Epithelial cell of proximal tubule (primary cell): ENCODE measurements around the gene TMC4. TPM values are rescaled to one million over a fixed set of nuclear protein-coding genes. Genes with fewer than 3 reads are reported as not detected.
"Not testable (repeated sequence)": the region's sequence is repeated elsewhere in the genome, so short reads cannot be mapped to it uniquely, and the experiment has no call there.

Experiments used
- DNase-seq: peaks from one replicate; pipeline ENCODE4 v3.0.0-alpha.2; 2011; ENCODE audit warnings: low read depth
- H3K4me3 ChIP-seq: 2 replicates; pipeline ENCODE4 v1.5.1; 2011; ENCODE audit warnings: low read depth, mild to moderate bottlenecking, low read length
- total RNA-seq: library from RNA; depleted of rRNA; stranded (reverse); fragments of >200 nt; gene quantifications from 2 replicates; pipeline ENCODE4 v1.2.3, GENCODE V29; 2015
- TF ChIP-seq, protein P1 (sequence below): conservative IDR thresholded peaks from 2 replicates; pipeline ENCODE4 v1.5.1; 2012; ENCODE audit warnings: low read depth, mild to moderate bottlenecking, low read length

The TMC4 gene
- total RNA-seq, 1 donor from 2014 or later = 9.5 TPM

DNA sequence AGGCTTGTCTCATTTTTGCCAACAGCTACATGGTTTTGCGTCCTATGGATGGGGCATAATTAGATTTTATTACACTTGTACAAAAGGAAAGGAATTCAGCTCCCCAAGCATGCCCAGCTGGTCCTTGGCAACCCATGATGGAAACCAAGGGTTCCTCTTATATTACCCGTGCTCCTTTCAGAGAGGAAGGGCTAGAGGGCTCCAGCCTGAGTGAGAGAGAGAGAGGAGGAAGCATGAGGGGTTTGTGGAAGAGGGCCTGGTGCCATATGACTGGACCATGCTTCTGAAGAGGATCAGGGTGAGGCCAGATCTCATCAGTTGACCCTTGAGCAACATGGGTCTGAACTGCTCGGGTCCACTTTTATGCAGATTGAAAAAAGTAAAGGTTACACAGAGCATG lies 24.2 kb upstream of the TMC4 start:
- no peak for DNase-seq
- TF ChIP-seq, protein P1, sequence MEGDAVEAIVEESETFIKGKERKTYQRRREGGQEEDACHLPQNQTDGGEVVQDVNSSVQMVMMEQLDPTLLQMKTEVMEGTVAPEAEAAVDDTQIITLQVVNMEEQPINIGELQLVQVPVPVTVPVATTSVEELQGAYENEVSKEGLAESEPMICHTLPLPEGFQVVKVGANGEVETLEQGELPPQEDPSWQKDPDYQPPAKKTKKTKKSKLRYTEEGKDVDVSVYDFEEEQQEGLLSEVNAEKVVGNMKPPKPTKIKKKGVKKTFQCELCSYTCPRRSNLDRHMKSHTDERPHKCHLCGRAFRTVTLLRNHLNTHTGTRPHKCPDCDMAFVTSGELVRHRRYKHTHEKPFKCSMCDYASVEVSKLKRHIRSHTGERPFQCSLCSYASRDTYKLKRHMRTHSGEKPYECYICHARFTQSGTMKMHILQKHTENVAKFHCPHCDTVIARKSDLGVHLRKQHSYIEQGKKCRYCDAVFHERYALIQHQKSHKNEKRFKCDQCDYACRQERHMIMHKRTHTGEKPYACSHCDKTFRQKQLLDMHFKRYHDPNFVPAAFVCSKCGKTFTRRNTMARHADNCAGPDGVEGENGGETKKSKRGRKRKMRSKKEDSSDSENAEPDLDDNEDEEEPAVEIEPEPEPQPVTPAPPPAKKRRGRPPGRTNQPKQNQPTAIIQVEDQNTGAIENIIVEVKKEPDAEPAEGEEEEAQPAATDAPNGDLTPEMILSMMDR = no peak
- H3K4me3 ChIP-seq = no peak overlapping the region

DNA sequence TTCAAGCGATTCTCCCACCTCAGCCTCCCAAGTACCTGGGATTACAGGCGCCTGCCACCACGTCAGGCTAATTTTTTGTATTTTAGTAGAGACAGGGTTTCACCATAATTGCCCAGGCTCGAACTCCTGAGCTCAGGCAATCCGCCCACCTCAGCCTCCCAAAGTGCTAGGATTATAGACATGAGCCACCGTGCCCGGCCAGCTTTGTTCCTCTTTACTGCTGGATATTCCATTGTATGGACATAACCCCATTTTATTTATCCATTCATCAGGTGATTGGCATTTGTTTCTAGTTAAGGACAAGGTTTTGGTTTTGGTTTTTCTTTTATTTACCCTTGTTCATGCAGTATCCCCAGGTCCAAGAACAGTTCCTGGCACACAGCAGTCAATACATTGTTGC lies 23.6 kb upstream of the TMC4 start:
- TF ChIP-seq, protein P1 = no peak
- no peak for DNase-seq
- no peak overlapping the region for H3K4me3 ChIP-seq

DNA sequence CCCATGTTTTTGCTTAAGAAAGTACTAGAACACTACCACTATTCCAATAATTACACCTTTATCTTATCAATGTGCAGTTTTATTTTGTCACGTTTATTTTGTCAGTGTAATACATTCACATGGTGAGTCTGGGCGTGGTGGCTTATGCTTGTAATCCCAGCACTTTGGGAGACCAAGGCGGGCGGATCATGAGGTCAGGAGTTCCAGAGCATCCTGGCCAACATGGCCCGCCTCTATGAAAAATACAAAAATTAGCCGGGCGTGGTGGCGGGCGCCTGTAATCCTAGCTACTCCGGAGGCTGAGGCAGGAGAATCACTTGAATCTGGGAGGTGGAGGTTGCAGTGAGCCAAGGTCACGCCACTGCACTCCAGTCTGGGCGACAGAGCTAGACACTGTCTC lies 21.5 kb upstream of the TMC4 start:
- H3K4me3 ChIP-seq, DNase-seq: not testable (repeated sequence)

DNA sequence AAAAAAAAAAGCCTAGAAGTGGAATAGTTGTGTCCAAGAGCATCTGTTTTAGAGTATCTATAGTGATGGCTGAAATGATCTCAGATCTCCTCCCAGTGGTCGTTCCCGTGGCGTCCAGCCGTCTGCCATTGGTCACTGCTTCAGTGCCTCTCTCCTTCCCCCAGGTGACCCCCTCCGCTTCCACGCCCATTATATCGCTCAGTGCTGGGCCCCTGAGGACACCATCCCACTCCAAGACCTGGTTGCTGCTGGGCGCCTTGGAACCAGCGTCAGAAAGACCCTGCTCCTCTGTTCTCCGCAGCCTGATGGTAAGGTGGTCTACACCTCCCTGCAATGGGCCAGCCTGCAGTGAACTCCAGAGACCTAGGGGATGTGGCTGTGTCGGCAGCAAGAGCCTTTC lies 20.1 kb upstream of the TMC4 start:
- no peak for DNase-seq
- no peak overlapping the region for H3K4me3 ChIP-seq

DNA sequence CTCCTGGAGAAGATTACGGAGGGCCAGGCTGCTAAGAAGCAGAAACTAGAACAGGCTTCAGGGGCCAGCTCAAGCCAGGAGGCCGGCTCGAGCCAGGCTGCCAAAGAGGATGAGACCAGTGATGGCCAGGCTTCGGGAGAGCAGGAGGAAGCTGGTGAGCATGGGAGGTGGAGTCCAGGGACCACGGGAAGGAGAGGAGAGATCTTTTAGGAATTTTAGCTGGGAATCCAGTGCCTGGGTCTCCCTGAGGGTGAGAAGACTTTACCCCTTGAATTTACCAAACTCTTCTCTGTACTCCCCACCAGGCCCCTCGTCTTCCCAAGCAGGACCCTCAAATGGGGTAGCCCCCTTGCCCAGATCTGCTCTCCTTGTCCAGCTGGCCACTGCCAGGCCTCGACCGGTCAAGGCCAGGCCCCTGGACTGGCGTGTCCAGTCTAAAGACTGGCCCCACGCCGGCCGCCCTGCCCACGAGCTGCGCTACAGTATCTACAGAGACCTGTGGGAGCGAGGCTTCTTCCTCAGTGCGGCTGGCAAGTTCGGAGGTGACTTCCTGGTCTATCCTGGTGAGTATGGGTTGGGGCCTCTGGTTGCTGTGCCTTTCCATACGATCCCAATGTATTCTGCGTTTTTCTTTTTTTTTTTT lies 19.0 kb upstream of the TMC4 start:
- H3K4me3 ChIP-seq = peak overlapping the region; percentile 87
- TF ChIP-seq, protein P1 = no peak

More for the DNA sequence above, 20.1 kb upstream of the TMC4 start:
- TF ChIP-seq, protein P1 = no peak

DNA sequence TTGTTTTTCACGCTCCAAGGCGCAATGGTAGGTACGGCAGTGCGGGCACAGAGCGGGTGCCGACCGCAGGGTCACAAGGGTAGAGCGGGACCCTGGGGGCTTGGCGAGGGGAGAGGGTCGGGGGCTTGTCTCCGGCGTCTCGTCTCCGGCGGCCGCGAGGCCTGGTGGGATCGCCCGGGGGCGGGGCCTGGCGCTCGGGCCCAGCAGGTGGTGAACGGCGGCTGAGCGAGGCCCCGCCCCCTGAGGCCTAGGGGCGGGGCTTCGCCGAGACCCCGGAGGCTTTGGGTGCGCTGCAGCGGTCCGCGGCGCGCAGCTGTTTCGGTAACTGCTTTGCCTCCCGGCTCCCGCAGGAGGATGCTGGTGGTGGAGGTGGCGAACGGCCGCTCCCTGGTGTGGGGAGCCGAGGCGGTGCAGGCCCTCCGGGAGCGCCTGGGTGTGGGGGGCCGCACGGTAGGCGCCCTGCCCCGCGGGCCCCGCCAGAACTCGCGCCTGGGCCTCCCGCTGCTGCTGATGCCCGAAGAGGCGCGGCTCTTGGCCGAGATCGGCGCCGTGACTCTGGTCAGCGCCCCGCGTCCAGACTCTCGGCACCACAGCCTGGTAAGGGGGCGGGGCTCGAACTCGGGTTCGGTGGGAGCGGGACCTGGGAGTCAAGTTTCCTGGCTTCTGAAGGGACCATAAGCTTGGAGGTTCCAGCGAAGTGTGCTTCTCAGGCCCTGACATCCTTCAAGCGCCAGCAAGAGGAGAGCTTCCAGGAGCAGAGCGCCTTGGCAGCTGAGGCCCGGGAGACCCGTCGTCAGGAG lies 18.3 kb upstream of the TMC4 start, which contains the start of gene TSEN34:
TSS of gene TSEN34 (plus strand) at position 298 of the 800 bp plus-strand sequence. CDS start at position 355, 57 bp downstream.
- TF ChIP-seq, protein P1 = no peak
- no peak for DNase-seq
- H3K4me3 ChIP-seq = peak within 1 kb of the TSS; percentile 87

More for the DNA sequence above, 19.0 kb upstream of the TMC4 start:
- no peak for DNase-seq

DNA sequence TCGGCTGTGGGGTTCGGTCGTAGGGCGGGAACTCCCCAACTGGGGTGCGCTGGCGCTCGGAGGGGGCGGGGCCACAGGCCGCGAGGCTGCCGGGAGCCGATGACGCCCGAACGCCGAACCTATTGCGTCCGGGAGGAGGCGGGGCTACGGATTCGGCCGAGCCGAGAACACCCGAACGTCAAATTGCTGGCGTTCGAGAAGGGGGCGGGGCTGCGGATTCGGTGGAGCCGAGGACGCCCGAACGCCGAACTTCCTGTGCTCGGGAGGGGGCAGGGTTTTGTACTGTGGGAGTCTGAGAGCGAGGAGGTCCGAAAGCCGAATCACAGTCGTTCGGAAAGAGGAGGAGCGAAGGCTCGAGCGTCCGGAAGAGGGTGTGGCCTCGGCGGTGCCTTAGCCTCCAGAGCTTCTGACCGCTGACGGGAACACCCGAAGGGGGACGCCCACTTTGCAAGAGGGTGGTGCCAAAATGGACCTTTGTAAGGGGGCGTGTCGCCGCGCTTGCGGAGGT lies 17.6 kb upstream of the TMC4 start:
- TF ChIP-seq, protein P1 = no peak
- peak overlapping the region; percentile 87 for H3K4me3 ChIP-seq
- peak; percentile 94 for DNase-seq
